GM19351 (cell line): Measurements from ENCODE around the gene PCDHAC2.

Experiments used
- ATAC-seq: cut with Tn5 transposase; IDR thresholded peaks from one replicate; pipeline ENCODE4 v1.9.1; 2021; ENCODE audit warnings: mild to moderate bottlenecking, moderate library complexity; ENCODE audit not compliant: unreplicated experiment

PCDHAC2 gene

GRCh38 chr5:140966293-140967225 is at the start of gene PCDHAC2:
Gene PCDHAC2 (plus strand): TSS chr5:140966476. CDS start chr5:140966767, 291 bp downstream.
- no peak for ATAC-seq

- no peak for ATAC-seq
Measured at GRCh38 chr5:140923601-140924000, 42.7 kb upstream of the PCDHAC2 start.

GRCh38 chr5:140925806-140926442 is 40.4 kb upstream of the PCDHAC2 start, which contains the start of gene PCDHAC1:
Gene PCDHAC1 (plus strand): TSS chr5:140926299. CDS start chr5:140926893, 594 bp downstream.
- no peak for ATAC-seq

- no peak for ATAC-seq
Measured at GRCh38 chr5:140926443-140927227, 39.6 kb upstream of the PCDHAC2 start.

- no peak for ATAC-seq
Measured at GRCh38 chr5:140927228-140927573, 39.1 kb upstream of the PCDHAC2 start.

GRCh38 chr5:140934964-140935606 is 31.2 kb upstream of the PCDHAC2 start:
- ATAC-seq: no peak

GRCh38 chr5:140946578-140946977 is 19.7 kb upstream of the PCDHAC2 start:
- ATAC-seq: no peak

GRCh38 chr5:140951636-140952035 is 14.6 kb upstream of the PCDHAC2 start:
- ATAC-seq: no peak

DNA sequence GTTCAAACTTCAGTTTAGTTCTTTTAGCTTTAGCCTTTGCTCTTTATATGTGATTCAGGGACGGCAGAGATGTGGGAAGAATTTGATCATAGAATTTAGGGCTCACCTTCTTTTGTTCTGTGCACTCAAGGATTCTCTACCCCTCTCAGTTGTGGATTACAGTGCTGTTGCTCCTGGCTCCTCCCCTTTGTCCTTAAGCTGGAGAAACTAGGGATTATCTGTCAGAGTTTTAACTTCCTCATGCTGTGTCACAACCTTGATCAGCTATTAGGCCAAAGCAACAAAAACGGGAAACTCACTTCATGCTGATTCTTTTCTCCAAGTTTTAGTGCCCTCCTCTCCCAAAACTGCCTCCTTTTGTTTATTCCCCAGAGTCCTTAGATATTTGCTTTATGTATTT is 13.0 kb upstream of the PCDHAC2 start:
- no peak for ATAC-seq

DNA sequence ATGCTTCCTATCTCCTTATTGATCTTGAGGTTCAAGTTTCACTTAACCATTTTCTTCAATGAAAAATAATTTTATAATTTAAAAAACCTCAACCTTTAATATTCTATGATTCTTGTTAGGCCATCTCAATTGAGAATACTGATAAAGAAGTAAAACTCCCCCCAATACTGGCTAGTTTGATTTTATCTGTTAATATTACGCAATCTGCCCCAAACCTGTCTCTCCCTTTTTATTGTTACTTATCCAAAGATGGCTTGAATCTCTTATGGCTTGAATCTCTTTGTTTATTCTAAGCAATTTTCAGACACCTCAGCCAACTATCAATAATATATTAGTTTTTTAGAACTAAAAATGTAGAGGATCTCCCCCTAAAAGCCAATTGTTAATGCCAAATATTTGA is 4.1 kb upstream of the PCDHAC2 start:
- ATAC-seq: no peak

DNA sequence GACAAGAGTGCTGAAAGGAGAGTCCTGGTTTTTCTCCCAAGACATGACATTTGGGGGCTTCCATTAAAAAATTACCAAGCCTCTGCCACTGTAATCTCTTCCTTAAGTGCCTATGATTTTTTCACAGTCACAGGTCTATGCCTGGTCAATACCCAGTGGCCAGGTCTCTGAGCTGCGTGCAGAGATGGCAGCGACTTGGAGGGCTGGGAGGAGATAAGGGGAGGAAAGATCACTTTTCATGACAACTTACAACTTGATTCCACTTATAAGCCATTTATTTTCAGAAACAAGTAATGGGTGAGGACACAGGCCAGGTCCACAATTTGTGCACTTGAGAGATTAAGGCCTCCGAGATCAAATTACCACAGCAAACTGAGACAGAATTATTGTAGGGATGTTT is 1.9 kb upstream of the PCDHAC2 start:
- ATAC-seq: no peak

DNA sequence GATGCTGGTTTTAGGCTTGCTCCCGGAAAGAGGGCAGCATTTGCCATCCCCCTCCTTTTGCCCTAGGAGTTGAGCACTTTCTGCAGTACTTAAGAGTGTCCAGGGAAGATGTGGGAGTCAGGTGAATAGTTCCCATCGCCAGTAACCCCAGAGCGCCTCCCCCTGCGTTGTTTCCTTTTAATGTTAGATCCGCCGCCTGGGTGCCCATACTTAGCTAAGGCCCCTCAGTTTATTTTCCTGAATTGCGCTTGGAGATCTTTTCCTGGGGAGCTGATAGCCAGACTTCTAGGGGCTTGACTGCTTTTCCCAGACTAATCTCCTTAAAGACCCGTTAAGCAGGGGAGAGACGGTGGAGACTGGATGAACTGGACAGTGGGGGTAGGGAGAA is 377 bp upstream of the PCDHAC2 start:
- ATAC-seq: no peak

- ATAC-seq: no peak
Measured at GRCh38 chr5:140967226-140967893, 1.1 kb downstream of the PCDHAC2 start.

DNA sequence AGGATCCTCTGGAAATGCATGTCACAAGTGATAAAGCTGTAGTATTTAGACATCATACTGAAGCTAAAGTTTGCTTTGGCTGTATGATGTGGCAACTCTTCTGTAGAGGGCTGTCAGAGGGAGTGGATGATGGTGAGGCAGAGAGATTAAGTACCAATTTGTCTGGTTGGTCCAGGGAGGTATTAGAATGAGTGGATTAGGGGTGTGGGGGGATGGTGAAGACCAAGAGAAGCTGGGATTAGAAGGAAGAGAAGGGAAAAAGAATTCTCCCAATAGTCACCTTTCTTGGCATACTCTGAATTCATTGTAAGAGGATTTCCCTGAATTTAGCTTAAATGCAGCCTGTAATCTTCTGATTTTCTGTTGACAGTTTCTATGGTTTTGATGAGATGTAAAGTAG is 3.6 kb downstream of the PCDHAC2 start:
- ATAC-seq: no peak

DNA sequence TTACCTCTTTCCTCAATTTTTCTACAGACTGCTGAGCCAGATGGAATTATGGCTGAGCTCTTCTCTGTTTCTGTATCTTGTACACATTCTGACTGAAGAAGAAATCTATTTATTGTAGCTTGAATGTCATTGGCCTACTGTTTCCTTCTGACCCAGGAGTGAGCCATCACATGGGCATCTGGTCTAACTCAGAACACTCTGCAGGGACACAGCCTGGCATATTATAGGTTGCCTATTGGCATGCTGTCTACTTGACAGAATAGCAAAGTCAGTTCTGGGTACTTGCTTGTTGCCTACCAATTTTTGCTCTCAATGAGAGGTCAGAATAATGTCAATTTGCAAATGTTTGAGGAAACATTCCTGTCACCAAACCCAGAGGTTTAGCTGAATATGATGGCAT is 7.3 kb downstream of the PCDHAC2 start:
- no peak for ATAC-seq

DNA sequence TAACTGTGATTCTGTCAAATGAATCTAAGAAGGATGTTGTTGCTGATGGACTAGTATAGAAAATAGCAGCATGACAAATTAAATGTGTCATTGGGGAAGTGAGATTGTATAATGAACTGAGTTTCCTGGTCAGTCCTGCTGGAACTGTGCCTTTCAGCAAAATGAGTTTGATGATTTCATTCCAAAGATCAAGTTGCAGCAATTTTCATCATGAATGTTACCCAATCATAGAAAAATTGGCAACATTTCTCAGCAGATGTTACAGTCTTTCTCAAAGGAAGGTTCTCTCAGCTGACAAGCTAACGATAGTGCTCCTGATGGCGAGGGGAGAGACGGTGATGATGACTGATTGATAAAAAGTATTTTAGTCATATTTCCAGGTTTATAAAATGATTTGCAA is 10.7 kb downstream of the PCDHAC2 start:
- no peak for ATAC-seq

DNA sequence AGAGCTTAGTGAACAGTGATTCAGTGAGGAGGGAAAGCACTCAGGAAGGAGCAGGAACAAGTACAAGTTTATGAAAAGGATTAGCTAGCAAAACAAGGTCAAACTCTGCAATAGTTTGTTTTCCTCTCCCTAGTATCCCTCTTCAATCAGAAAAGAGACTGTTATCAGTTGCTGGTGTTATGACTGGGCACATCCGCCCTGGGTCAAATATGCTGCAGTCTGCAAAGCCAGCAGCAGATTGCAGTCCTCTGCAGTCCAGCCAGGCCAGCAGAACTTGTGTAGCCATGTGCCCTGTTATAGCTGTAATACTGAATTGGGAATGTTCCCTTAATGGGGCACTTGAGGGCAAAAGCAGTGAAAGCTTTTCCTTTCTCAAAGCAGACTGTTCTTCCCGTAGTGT is 12.0 kb downstream of the PCDHAC2 start:
- no peak for ATAC-seq

DNA sequence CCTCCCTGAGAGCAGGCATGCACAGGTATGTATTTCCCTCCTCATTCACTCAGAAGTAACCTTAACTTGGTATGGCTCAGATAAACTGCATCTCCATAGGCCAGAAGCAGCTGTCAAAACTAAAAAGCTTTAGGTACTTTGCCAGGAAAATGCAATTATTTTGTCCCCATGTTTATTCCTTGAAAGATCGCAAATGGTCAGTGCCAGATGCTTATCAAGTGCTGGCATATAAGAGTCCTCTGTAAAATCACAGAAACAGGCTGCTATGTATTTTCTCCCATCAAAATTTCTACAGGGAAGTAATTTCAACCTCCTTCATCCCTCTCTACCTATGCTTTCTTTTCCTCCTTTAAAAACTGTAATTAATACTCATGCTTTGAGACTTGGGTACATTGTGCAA is 12.7 kb downstream of the PCDHAC2 start:
- no peak for ATAC-seq

- no peak for ATAC-seq
Measured at GRCh38 chr5:140982083-140982716, 15.9 kb downstream of the PCDHAC2 start.

DNA sequence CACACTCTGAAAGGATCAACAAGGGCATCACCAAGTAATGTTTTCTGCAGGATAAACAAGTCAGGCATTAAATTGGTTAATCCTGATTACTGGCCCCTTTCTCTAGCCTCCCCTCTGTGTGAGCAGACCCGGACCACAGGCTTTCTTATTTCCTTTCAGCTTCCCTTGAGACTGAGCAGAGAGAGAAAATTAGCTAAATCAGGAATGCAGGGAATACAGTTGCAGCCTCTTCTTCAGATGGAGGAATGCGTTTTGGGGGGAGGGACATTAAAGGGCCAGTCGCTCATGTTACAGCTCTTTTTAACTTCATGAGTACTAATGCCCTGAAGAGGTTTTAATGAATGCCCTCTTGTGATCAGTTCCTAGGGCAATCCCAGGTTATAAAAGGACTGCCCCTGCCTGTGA is 19.8 kb downstream of the PCDHAC2 start:
- no peak for ATAC-seq
